Fibroblast of upper back skin (primary cell): ENCODE data around the gene DTNB.
"Not testable (repeated sequence)": the region's sequence is repeated elsewhere in the genome, so short reads cannot be mapped to it uniquely, and the experiment has no call there.

Experiments
- DNase-seq: peaks from one replicate; pipeline ENCODE4 v3.0.0-alpha.2; 2013

Gene DTNB

DNA sequence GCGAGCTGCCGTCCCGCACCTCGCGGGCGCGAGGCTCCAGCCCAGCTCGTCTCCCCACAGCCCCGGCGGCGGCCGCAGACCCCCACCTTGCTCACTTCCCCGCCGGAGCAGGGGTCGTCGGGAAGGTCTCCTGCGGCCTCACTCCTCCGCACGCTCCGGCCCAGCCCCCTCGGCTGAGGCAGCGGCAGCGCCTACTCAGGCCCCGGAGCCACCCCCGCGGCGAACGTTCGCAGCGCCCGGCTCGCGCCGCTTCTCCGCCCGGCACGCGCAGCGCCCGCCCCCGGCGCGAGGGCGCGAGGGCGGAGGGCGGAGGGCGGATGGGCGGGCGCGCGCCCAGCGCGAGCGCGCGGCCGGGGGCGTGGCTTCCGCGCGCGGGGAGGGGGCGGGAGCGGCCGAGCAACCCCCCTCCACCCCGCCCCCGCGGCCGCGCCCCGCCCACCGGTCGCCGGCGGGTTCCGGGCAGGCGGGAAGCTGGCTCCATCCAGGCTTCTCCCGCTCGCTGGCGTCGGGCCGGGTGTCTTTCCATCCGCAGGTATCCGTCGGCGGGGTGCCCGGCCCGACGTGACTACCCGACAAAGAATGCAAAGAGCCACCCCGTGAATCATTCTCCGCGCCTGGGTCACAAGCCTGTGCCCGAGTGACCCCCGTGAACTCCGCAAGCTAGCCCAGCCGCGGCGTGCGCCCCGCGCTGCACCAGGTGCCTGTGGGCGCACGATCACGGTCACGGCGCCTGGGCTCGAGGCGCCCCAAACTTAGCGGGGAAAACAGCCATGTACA is at the start of gene DTNB:
DTNB (minus strand) TSS at position 278 of the 777 bp plus-strand sequence. CDS start 20,917 bp downstream, outside the sequence.
- DNase-seq, result peak; percentile 61

DNA sequence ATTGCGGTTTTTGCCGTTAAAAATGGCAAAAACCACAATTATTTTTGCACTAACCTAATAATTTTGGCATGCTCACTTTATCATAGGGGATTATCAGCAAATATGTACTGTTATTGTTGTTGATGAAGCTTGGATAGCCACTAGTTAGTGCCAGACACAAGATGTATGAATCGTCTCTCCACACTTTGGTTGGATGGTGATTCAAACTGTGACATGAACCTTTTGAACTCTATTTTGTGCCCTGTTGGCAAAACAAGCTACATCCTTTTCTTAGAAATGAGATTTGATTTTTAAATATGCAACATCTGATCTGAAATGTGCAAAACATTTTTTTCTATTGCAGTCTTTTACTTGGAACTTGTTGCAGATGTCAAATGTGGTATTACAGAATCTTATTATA is 48.8 kb upstream of the DTNB start:
- no peak for DNase-seq

DNA sequence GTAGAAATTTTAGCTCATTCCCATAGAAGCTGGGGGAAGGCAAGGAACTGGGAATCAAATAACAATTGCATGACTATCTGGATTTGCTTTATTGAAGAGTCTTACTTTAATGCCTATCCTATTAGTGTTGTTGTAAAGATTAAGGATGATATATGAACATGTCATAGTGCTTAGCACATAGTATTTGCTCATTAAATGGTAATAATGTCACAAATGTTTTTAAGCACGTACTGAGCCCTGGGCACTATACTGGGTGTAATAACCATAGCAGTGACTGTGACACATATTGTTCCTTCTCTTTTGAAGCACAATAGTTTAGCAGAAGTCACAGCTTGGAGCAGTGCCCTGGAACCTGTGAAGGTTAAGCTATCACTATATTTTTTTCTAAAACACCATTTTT is 47.2 kb upstream of the DTNB start:
- DNase-seq, result no peak

- no peak for DNase-seq
These were observed 41.4 kb upstream of the DTNB start for GRCh38 chr2:25714740-25715139.

DNA sequence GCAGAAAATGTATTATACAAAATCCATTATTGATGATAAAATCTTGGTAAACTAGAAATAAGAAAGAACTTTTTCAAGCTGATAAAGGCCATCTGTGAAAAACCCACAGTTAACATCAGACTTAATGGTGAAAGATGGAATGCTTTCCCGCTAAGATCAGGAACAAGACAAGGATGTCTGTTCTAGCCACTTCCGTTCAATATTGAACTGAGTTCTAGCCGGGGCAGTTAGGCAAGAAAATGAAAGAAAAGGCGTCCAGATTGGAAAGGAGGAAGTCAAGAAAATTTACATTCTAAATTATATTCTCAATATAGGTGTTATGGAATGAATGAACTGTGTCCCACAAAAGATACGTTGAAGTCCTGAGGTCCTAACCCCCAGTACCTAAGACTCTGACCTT is 39.1 kb upstream of the DTNB start:
- no peak for DNase-seq

DNA sequence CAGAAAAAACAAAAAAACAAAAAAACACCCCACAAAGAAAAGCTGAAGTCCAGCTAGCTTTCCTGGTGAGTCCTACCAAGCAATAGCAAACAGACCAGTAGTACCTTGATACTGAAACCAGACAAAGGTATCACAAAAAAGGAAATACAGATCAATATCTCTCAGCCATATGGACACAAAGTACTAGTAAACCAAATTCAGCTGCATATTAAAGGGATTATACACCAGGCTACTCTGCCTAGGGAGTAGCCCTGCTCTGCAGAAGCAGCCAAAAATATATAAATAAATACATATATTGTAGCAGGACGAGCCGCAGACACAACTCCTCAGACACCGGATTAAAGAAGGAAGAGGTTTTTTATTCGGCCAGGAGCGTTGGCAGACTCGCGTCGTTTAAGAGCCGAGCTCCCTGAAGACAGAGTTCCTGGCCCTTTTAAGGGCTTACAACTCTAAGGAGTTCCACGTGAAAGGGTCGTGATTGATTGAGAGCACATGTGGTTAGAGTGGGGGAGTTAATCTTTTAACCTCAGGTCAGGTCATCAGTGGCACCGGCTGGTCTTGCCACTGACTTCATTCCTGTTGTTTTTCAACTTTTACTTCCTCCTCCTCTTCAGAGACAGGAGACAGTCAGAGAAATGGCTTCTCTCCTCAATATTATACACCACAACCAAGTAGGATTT is 38.4 kb upstream of the DTNB start:
- no peak for DNase-seq

- DNase-seq, result no peak
These were observed 37.4 kb upstream of the DTNB start for GRCh38 chr2:25710750-25711149.

GRCh38 chr2:25709349-25709748 is 36.0 kb upstream of the DTNB start:
- DNase-seq, result no peak

GRCh38 chr2:25707927-25708590 is 34.7 kb upstream of the DTNB start:
- no peak for DNase-seq

- not testable (repeated sequence) for DNase-seq
These were observed 32.2 kb upstream of the DTNB start for GRCh38 chr2:25705575-25705974.

DNA sequence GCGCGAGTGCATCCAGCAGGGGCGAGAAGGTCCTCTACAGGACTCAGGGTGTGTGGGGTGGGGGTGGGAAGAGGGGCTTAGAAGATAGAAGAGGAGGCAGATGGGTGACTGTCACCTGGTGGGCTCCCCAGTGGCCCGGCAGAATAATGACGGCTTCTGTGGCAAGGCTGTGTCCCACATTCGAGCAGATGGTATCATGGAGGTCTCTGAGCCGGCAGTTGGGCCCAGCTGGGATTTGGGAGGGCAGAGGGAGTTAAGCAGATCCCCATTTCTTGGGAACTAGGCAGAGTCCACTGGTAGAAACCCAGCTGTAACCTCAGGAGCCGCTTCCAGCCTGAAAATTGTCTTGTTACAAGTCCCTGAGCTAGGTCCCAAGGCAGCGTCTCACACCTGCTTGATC is 28.4 kb upstream of the DTNB start:
- DNase-seq, result no peak

DNA sequence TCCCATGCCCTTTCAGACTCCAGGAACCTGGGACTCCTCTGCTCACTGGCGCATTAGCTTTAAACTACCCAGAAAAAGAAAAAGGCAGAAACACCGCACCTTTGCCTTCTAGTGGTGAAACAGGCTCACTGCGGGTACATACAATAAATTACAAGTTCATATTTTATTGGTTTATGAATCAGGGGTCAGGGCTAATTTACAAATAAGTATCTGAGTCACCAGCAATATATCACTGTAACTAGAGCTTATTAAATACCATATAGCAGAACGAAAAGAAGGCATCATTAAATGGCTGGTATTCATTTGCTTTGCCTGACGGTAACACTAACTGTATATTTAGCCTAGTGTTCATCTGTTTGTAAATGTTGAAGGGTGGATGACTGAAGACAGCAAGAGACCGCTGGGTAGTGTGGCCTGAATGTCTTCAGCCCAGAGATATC is 26.9 kb upstream of the DTNB start:
- DNase-seq, result peak; percentile 43

DNA sequence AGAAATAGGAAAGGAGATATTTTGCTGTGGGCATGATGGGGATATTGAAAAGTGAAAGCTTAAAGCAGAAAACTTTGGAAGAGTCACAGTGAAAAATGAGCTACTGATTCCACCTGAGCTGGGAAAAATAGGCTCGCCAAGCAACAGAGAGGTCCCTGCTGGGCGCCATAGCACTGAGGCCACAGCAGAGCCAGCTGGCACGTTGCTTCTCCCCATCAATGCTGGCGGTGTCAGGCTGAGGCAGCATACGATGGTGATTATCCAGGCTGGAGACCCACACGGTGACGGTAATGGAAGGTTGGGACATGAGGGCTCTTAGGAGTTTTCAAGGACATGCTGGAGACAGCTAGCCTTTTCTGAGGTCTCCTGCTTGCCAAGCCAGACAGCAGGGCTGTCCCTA is 25.8 kb upstream of the DTNB start:
- DNase-seq, result no peak

GRCh38 chr2:25698752-25699151 is 25.4 kb upstream of the DTNB start:
- DNase-seq, result no peak

DNA sequence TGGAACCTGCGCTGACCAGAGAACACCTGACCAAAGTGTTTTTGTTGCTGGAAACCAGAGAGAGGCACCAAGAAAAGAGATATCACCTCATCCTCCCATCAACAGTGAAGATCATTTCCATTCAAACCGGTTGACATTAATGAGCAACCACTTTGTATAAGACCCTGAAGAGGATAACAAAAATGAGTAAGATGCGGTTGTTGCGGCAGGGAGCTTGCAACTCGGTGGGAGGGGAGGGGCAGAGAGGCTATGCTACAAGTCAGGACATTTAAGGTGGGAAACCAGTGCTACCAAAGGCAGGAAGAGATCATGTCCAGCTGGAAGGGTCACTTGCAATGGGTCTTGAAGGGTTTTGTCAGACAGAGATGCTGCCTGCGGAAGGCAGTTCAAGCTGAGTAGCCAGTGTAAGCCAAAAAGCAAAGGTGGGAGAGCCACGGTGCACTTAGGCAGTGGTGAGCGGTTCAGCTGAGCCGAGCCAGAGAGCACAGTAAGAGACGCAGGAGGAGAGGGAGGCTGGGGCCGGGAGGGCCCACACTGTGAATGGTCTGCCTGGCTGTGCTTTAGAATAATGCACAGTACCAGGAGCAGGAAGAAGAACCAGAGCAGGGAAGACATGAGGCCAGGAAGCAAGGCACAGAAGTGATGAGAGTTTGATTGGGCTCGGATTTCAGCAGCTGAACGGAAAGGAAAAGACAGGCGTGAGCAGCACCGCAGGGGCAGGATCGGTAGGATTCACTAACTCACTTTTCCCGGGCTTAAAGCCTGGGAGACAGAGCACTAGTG is 24.4 kb upstream of the DTNB start:
- DNase-seq, result no peak

GRCh38 chr2:25692737-25693445 is 19.5 kb upstream of the DTNB start:
- no peak for DNase-seq

GRCh38 chr2:25692143-25692542 is 18.8 kb upstream of the DTNB start:
- no peak for DNase-seq

GRCh38 chr2:25690058-25690457 is 16.7 kb upstream of the DTNB start:
- DNase-seq, result peak; percentile 29

GRCh38 chr2:25688236-25688635 is 14.9 kb upstream of the DTNB start:
- no peak for DNase-seq

- no peak for DNase-seq
These were observed 12.4 kb upstream of the DTNB start for GRCh38 chr2:25685741-25686140.

GRCh38 chr2:25684577-25685473 is 11.4 kb upstream of the DTNB start:
- DNase-seq, result no peak
